SIG-M5 treated with dmso at 0.1 percent for 504 hours (cell line): ENCODE data around the gene BANP.

ENCODE experiments used
- DNase-seq: peaks from one replicate; lab custom pipeline; 2025; ENCODE audit not compliant: unreplicated experiment; lab: John Stamatoyannopoulos, UW

Gene BANP

DNA sequence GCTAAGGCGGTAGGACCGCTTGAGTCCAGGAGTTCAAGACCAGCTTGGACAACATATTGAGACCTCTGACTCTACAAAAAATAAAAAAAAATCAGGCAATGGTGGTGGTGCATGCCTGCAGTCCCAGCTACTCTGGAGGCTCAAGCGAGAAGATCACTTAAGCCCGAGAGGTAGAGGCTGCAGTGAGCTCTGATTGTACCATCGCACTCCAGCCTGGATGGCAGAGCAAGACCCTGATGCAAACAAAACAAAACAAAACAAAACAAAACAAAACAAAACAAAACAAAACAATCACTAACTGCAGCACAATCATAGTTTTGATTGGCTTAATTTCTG, 2.5 kb upstream of the BANP start:
- no peak for DNase-seq

DNA sequence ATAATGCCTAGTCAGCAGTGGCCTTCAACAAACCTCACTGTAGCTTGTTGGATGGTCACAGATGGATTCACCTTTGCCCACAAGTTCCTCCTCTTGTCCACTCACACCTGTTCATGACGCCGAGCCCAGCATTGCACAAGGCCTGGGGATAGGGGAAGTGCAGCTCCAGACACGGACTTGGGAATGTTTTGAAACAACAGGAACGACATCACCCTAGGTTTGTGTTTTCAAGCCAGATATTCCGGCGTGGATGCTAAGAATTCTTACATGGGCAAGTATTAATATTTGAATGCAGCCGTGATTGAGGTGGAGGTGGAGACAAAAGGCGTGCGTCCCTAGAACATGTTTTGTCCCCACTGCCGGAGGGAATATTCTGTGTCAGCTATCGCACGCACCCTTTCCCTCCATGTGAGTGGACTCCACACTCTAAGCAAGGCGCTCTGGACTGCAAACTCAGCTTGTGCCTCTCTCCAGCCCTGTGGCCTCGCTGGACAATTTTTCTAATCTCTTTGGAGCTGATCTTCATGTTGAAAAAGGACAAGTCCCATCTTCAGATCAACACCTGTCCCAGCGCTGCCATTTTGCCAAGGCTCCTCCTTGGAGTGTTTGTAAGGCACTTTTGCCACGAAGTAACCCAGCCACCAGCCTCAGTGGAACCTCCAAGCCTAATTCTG, 2.0 kb upstream of the BANP start:
- no peak for DNase-seq

DNA sequence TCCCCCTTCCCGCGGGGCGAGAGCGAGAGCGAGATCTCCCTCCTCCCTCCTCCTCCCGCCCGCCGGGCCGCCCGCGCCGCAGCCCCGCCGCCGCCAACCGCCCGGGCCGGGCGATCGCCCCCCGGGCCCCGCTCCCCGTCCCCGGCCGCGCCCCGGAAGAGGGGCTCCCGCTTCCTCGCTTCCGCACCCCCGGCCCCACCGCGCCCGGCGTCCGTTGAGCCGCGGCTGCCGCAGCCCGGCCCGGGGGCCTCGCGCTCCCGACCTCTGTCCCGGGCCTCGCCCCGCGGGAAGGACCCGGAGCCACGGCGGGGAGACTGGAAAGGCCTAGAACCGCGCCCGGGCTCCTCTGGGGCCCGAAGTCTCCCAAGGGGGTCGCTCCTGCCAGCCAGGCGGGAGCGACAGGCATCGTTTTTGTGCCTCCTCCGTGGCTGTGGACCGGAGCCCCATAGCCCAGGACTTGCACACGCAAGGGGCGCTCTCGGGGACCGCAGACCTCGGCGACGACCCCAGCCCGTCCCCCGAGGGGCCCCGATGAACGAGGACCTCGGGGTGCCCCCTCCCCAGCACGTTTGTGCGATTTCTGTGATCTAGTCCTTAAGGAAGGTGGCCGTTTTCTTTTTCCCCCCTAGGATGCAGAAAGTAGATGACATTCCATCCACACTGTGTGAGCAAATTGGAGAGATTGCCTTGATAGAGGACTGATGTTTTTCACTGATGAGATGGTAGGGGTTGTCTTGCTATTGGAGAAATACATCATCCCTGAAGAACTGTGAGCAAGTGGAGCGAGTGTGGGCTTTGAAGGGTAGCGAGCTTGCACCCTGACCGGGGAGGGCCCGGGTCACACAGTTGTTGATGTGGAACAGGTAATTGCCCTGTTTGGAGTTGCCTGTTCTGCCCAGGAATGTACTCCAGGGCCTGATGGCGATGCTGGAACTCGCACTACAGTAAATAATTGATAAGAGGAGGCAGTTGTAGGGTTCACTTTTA, 611 bp downstream of the BANP start:
- DNase-seq, result no peak

GRCh38 chr16:87952751-87953150, 1.5 kb downstream of the BANP start:
- DNase-seq, result no peak

GRCh38 chr16:87953308-87954215, 2.3 kb downstream of the BANP start:
- peak; percentile 36 for DNase-seq

- DNase-seq, result no peak
Measured at GRCh38 chr16:87954361-87954760, 3.1 kb downstream of the BANP start.

GRCh38 chr16:87954826-87955225, 3.6 kb downstream of the BANP start:
- no peak for DNase-seq

GRCh38 chr16:87955302-87956097, 4.3 kb downstream of the BANP start:
- DNase-seq, result peak; percentile 40

GRCh38 chr16:87956098-87956364, 4.8 kb downstream of the BANP start:
- no peak for DNase-seq

DNA sequence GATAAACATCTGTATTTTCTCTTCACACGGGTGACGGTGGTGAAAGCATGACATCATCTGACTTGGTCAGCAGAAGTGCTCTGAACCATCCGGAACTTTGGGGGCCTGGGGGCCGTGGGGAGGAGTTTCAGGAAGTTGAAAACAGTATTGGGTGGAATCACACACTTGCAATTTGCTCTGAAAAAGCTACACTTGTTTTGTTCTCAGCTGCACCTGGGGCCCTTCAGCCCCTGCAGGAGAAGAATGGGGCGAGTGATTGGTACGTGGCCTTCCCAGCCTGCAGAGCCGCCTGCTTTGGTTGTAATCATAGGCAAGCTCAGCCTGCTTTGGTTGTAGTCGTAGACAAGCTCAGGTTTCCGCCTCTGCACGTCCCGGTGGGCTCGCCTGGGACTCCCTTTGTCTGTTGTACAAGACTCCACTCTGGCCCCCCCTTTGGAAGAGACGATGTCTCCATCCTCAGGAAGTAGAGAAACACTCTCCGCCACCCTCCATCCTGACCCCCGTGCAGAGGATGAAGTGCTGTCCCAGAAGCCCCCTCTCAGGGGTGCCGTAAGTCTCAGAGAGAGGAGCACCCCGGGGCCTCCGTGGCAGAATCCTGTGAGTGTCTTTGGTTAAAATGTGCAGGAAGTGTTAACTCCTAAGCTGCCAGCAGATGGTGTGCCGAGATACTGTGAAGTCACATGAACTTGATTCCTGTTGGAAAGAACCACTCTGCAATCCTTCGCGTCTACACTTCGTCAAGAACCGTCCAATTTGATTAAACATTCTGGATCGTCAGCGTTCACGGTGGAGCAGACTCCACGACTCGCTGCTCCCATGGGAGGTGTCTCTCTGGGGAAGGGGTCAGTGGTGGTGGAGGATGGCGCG, 5.4 kb downstream of the BANP start:
- DNase-seq, result peak; percentile 61

- DNase-seq, result no peak
Measured at GRCh38 chr16:87957296-87958094, 6.3 kb downstream of the BANP start.

DNA sequence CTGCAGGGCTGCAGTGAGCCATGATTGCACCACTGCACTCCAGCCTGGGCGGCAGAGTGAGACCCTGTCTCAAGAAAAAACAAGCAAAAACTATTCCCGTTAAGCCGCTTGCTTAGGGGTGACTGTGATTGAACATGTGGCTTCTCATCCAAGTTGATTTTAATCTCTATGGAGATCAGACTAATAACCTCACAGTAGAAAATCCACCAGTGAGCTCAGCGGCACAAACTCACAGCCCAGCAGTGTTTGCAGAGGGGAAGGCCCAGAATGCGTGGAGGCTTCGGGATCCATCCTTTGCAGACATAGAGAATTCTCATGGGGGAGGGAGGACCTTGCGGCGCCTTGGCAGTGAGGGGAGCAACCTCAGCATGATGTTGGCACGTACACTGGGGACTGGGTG, 7.4 kb downstream of the BANP start:
- no peak for DNase-seq

DNA sequence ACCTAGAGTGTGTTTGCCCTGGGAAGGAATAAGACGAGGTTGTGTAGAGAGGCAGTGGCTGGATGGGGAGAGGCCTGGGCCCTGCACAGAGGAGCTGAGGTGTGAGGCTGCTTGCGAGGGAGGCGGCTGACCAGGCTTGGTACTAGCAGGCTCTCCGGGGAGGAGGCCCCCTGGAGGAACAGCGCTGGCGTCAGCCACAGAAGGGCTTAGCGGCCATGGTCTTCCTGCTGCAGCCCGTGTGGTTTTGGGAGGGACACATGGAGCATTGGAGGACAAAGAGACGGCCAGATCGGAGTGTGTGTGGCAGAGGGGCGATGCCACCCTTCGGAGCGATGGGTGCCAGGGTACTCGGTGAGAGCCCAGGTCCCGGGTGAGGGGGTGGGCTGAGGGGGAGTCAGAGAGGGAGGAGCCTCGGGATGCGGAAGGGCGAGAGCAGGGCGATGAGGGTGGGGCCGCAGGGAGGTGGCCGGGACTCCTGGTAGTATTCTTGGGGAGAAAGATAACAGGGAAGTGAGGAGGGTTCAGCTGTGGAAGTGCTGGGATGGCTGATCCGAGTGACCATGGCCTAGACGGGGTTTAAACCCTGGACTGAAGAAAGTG, 8.3 kb downstream of the BANP start:
- DNase-seq, result no peak

GRCh38 chr16:87960296-87960695, 9.1 kb downstream of the BANP start:
- DNase-seq, result no peak

- DNase-seq, result no peak
Measured at GRCh38 chr16:87960852-87961251, 9.6 kb downstream of the BANP start.

DNA sequence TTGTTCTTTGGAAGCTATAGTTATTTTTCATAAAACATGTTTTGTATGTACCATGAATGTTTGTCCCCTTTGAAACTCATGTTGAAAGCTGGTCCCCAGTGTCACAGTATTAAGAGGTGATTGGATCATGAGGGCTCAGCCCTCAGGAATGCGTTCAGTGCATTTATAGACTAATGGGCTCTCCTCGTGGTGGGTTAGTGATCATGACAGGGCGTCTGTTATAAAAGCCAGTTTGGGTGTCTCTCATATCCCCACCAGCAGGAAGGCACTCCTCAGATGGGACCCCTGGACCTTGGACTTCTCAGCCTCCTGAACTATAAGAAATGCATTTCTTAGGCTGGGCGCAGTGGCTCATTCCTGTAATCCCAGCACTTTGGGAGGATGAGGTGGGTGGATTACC, 10.4 kb downstream of the BANP start:
- DNase-seq, result no peak

- no peak for DNase-seq
Measured at GRCh38 chr16:87963400-87963799, 12.2 kb downstream of the BANP start.

- DNase-seq, result no peak
Measured at GRCh38 chr16:87964049-87964659, 12.9 kb downstream of the BANP start.
